PFSK-1 (cell line): ENCODE measurements around the gene RAB44.

ENCODE experiments used
- FOXP2 ChIP-seq: optimal IDR thresholded peaks from 2 replicates; pipeline ENCODE3; 2011; ENCODE audit warnings: borderline replicate concordance, control low read depth, inconsistent platforms; ENCODE audit not compliant: insufficient read depth; ENCODE audit errors: extremely low read length, extremely low read depth
- POLR2AphosphoS5 ChIP-seq: IDR thresholded peaks from 2 replicates; pipeline ENCODE4 v1.6.1; 2012; ENCODE audit warnings: low read depth, mild to moderate bottlenecking, control low read depth, low read length, moderate library complexity
- SIN3A ChIP-seq: IDR thresholded peaks from 2 replicates; pipeline ENCODE4 v1.6.1; 2012; ENCODE audit warnings: mild to moderate bottlenecking, low read length, moderate library complexity, borderline replicate concordance; ENCODE audit not compliant: insufficient read depth
- TAF1 ChIP-seq: IDR thresholded peaks from 2 replicates; pipeline ENCODE4 v1.6.1; 2012; ENCODE audit warnings: low read length, control low read depth, borderline replicate concordance; ENCODE audit not compliant: insufficient read depth
- TF ChIP-seq, protein P1 (sequence below), 2 experiments: IDR thresholded peaks; 2 replicates each; pipeline versions ENCODE4 v1.6.1 to v1.8.0; 2011 to 2012; ENCODE audit warnings: low read depth in 2 of 2, low read length in 2 of 2, control low read depth in 1 of 2, inconsistent platforms in 1 of 2, mild to moderate bottlenecking in 1 of 2, moderate library complexity in 1 of 2; ENCODE audit not compliant: insufficient read depth in 1 of 2

RAB44 gene

DNA sequence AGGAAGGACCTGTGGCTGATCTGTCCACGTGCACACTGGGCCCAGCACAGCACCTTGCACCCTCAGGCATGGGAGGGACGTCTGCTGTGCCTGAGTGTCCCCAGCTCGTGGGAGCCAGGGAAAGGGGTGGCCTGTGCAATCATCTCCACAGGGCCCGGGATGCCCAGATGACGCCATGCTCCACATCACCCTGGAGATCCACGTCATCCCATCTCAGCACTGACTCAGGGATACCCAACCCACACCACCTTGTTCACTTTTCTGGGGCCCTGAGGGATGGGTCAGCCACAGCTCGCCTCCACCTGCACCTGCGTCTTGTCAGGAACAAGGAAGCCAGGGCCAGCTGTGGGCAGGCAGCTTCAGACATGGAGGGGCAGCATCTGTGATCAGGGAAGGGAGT is 48.2 kb downstream of the RAB44 start:
- TF ChIP-seq FOXP2: no peak
- no peak for TF ChIP-seq SIN3A
- TF ChIP-seq, protein P1, sequence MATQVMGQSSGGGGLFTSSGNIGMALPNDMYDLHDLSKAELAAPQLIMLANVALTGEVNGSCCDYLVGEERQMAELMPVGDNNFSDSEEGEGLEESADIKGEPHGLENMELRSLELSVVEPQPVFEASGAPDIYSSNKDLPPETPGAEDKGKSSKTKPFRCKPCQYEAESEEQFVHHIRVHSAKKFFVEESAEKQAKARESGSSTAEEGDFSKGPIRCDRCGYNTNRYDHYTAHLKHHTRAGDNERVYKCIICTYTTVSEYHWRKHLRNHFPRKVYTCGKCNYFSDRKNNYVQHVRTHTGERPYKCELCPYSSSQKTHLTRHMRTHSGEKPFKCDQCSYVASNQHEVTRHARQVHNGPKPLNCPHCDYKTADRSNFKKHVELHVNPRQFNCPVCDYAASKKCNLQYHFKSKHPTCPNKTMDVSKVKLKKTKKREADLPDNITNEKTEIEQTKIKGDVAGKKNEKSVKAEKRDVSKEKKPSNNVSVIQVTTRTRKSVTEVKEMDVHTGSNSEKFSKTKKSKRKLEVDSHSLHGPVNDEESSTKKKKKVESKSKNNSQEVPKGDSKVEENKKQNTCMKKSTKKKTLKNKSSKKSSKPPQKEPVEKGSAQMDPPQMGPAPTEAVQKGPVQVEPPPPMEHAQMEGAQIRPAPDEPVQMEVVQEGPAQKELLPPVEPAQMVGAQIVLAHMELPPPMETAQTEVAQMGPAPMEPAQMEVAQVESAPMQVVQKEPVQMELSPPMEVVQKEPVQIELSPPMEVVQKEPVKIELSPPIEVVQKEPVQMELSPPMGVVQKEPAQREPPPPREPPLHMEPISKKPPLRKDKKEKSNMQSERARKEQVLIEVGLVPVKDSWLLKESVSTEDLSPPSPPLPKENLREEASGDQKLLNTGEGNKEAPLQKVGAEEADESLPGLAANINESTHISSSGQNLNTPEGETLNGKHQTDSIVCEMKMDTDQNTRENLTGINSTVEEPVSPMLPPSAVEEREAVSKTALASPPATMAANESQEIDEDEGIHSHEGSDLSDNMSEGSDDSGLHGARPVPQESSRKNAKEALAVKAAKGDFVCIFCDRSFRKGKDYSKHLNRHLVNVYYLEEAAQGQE (IDR thresholded peaks at IDR 0.05; ENCODE audit: insufficient read depth in 1 of 2, low read depth in 2 of 2, low read length in 2 of 2): no peak
- TF ChIP-seq POLR2AphosphoS5: no peak
- no peak for TF ChIP-seq TAF1

DNA sequence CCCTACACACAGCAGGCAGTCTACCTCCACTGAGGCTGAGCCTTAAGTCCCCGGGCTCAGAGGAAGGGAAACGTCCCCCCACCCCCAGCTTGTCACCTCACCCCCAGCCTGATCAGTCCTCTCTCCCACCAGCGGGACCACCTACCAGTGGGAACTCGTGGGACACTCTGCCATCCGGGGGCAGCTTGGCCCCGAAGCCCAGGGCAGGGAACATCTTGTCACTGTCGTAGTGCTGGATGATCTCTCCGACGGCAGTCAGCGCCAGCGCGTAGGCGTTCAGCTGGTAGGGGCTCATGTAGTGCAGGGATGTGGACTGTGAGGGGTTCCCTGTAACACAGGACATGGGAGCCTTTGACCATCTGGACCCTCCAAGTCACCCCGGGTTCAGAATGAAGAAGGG is 48.6 kb downstream of the RAB44 start:
- TF ChIP-seq TAF1 (no peak), SIN3A (no peak), FOXP2 (no peak), POLR2AphosphoS5 (no peak)
- TF ChIP-seq, protein P1 (IDR thresholded peaks at IDR 0.05; ENCODE audit: insufficient read depth in 1 of 2, low read depth in 2 of 2, low read length in 2 of 2): no peak

DNA sequence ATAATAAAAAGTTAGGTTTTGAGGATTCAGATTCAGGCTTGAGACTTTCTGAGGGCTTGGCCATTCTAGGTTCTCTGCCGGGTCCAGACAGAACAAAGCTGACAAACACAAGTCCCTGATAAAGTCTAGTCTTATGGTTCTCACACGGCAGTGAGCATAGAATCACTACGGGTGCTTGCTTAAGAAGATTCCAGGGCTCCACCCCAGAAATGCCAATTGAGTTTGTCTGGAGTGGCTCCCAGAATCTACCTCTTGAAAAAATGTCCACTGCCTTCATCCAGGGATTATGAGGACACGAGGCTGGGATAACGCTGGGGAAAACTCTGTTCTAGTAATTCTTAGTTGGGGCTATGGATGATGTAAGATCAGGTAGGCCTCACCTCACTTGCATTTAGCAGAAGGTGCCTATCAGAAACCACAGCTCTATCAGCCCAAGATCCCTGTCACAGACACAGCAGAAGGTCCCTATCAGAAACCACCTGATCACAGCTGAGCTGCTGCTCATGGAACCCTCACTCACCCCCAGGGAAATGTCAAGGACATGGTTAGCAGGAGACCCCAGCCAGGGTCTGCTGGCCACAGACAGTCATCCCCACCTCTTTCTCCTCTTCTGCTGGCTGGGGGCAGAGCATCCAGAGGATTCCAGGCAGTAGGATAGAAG is 52.3 kb downstream of the RAB44 start:
- no peak for TF ChIP-seq POLR2AphosphoS5
- no peak for TF ChIP-seq FOXP2
- no peak for TF ChIP-seq SIN3A
- TF ChIP-seq TAF1: no peak
- TF ChIP-seq, protein P1 (IDR thresholded peaks at IDR 0.05; ENCODE audit: insufficient read depth in 1 of 2, low read depth in 2 of 2, low read length in 2 of 2): no peak

DNA sequence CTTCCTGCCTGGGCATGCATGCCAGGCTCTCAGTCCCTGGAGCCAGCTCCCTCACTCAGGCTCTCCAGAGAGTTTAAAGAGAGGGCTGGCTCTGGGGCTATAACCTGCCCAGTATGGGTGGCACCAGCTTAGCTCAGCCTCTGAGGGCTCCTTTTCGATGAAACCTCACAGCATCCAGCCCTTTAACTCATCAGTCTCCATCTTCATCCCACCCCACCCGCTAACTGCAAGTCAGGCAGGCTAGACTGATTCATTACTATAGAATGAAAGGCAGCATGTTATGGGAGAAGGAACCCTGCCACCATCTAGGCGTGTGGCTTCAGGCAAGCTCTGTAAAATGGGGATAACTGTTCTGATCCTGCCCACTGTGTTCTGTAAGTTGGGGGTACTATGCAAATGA is 53.5 kb downstream of the RAB44 start:
- TF ChIP-seq FOXP2: no peak
- TF ChIP-seq SIN3A: no peak
- TF ChIP-seq TAF1: no peak
- TF ChIP-seq POLR2AphosphoS5: no peak
- TF ChIP-seq, protein P1 (IDR thresholded peaks at IDR 0.05; ENCODE audit: insufficient read depth in 1 of 2, low read depth in 2 of 2, low read length in 2 of 2): no peak
